Hematopoietic multipotent progenitor cell treated with erythropoietin and hydrocortisone succinate and interleukin-3 and kit ligand, for 6 days (in vitro differentiated cells): ENCODE results near the gene CIRBP.
A peak's percentile ranks its signal among the peaks of the same experiment; 100 is the strongest.

Experiments used
- DNase-seq: peaks from one replicate; pipeline ENCODE4 v3.0.0-alpha.2; 2015

CIRBP gene

GRCh38 chr19:1257475-1258162, 11.5 kb upstream of the CIRBP start:
- DNase-seq = no peak

GRCh38 chr19:1258163-1258492, 11.0 kb upstream of the CIRBP start:
- no peak for DNase-seq

- peak; percentile 43 for DNase-seq
Observed at GRCh38 chr19:1258707-1259205, 10.4 kb upstream of the CIRBP start.

- DNase-seq = peak; percentile 81
Observed at GRCh38 chr19:1259206-1259875, 9.8 kb upstream of the CIRBP start.

GRCh38 chr19:1259876-1260748, 9.0 kb upstream of the CIRBP start:
- DNase-seq = peak; percentile 30

- peak; percentile 97 for DNase-seq
Observed at GRCh38 chr19:1260749-1261537, 8.2 kb upstream of the CIRBP start.

- peak; percentile 63 for DNase-seq
Observed at GRCh38 chr19:1261538-1261797, 7.7 kb upstream of the CIRBP start.

- peak; percentile 79 for DNase-seq
Observed at GRCh38 chr19:1261798-1262622, 7.1 kb upstream of the CIRBP start.

- DNase-seq = no peak
Observed at GRCh38 chr19:1262623-1263123, 6.5 kb upstream of the CIRBP start.

GRCh38 chr19:1263188-1263587, 5.9 kb upstream of the CIRBP start:
- peak; percentile 71 for DNase-seq

- no peak for DNase-seq
Observed at GRCh38 chr19:1264801-1265614, 4.1 kb upstream of the CIRBP start.

- peak; percentile 70 for DNase-seq
Observed at GRCh38 chr19:1265615-1266128, 3.5 kb upstream of the CIRBP start.

GRCh38 chr19:1266129-1266915, 2.8 kb upstream of the CIRBP start:
- peak; percentile 95 for DNase-seq

- DNase-seq = peak; percentile 61
Observed at GRCh38 chr19:1266916-1267476, 2.1 kb upstream of the CIRBP start.

- DNase-seq = no peak
Observed at GRCh38 chr19:1267477-1268225, 1.5 kb upstream of the CIRBP start.

GRCh38 chr19:1268226-1269064, 687 bp upstream of the CIRBP start:
- DNase-seq = no peak

- peak; percentile 88 for DNase-seq
Observed at GRCh38 chr19:1269478-1270212, 513 bp downstream of the CIRBP start.
